Endothelial cell of umbilical vein (primary cell): ENCODE measurements around the gene CHAC2. TPM values are rescaled to one million over a fixed set of nuclear protein-coding genes. Genes with fewer than 3 reads are reported as not detected.

ENCODE experiments used
- BruUV-seq: library from RNA; stranded (reverse); fragments of 400-500 nt; replicated peaks from 2 replicates; lab custom pipeline; 2021; lab: Mats Ljungman, UMichigan
- CTCF ChIA-PET: fragments of 300-600, 350-600 bp; sonication (Branson Sonifier 250); formaldehyde crosslinking; loops from one replicate; lab custom pipeline; 2021; ENCODE audit warnings: antibody characterized with exemption, inconsistent platforms; lab: Charles Lee
- POLR2A ChIA-PET: fragments of 300-600, 350-600 bp; sonication (Branson Sonifier 250); formaldehyde crosslinking; loops from one replicate; lab custom pipeline; 2021; ENCODE audit warnings: antibody characterized with exemption, inconsistent platforms; lab: Charles Lee
- DNase-seq: peaks from one replicate; pipeline ENCODE4 v3.0.0-alpha.2; 2011; ENCODE audit warnings: low read depth, low spot score
- FAIRE-seq: peaks from 2 replicates; lab custom pipeline; 2011; peaks lifted over from hg19 to GRCh38; lab: Jason Lieb, UNC
- H2AFZ ChIP-seq: 2 replicates; pipeline ENCODE4 v1.6.0; 2012; ENCODE audit warnings: low read depth, low read length, control low read depth, inconsistent platforms
- H3K27ac ChIP-seq: 2 replicates; pipeline ENCODE4 v1.5.1; 2011; ENCODE audit warnings: low read depth, mild to moderate bottlenecking, control low read depth, low read length, moderate library complexity; ENCODE audit not compliant: insufficient read depth
- H3K27me3 ChIP-seq, 2 experiments: 2 replicates each; pipeline versions ENCODE4 v1.6.0 to v1.6.1; 2011; ENCODE audit warnings: low read length in 2 of 2, mixed read lengths in 1 of 2; ENCODE audit not compliant: control insufficient read depth in 2 of 2, insufficient read depth in 2 of 2
- H3K36me3 ChIP-seq, 2 experiments: 2 replicates in 1 of 2; 3 replicates in 1 of 2; pipeline ENCODE4 v1.5.1; 2011; ENCODE audit warnings: low read length in 2 of 2, mild to moderate bottlenecking in 1 of 2, moderate library complexity in 1 of 2; ENCODE audit not compliant: control insufficient read depth in 2 of 2, insufficient read depth in 2 of 2; ENCODE audit errors: extremely low read depth in 1 of 2
- H3K4me1 ChIP-seq: 3 replicates; pipeline ENCODE4 v1.5.1; 2011; ENCODE audit warnings: mild to moderate bottlenecking, low read length; ENCODE audit not compliant: control insufficient read depth, insufficient read depth; ENCODE audit errors: extremely low read depth
- H3K4me2 ChIP-seq: 2 replicates; pipeline ENCODE4 v1.6.1; 2011; ENCODE audit warnings: low read length, control low read depth, mixed read lengths; ENCODE audit not compliant: insufficient read depth
- H3K4me3 ChIP-seq, 3 experiments: fragments of 200-600 bp in 1 of 3; sonication (generic), shearing (Covaris generic) in 1 of 3; replicated peaks in 1 of 3; 2 replicates each; pipeline ENCODE4 v1.5.1; 2011 to 2016; ENCODE audit warnings: control low read depth in 3 of 3, low read length in 3 of 3, mild to moderate bottlenecking in 2 of 3, inconsistent platforms in 1 of 3, low read depth in 1 of 3, moderate library complexity in 1 of 3; ENCODE audit not compliant: insufficient read depth in 1 of 3
- H3K79me2 ChIP-seq: 2 replicates; pipeline ENCODE4 v1.6.0; 2012; ENCODE audit warnings: low read length, inconsistent platforms; ENCODE audit not compliant: control insufficient read depth, insufficient read depth
- H3K9ac ChIP-seq: replicated peaks from 2 replicates; pipeline ENCODE3; 2011; ENCODE audit warnings: low read length, control low read depth; ENCODE audit not compliant: insufficient read depth; ENCODE audit errors: extremely low read depth
- H3K9me1 ChIP-seq: replicated peaks from 3 replicates; pipeline ENCODE4 v1.6.0; 2011; ENCODE audit warnings: mild to moderate bottlenecking, low read length; ENCODE audit not compliant: control insufficient read depth, insufficient read depth; ENCODE audit errors: extremely low read depth
- H3K9me3 ChIP-seq: replicated peaks from 2 replicates; pipeline ENCODE4 v1.5.1; 2012; ENCODE audit warnings: low read length, inconsistent platforms; ENCODE audit not compliant: control insufficient read depth, insufficient read depth
- H4K20me1 ChIP-seq: replicated peaks from 2 replicates; pipeline ENCODE3; 2011; ENCODE audit warnings: mild to moderate bottlenecking, low read length; ENCODE audit not compliant: control insufficient read depth, insufficient read depth; ENCODE audit errors: extremely low read depth
- EZH2 ChIP-seq: IDR thresholded peaks from 2 replicates; pipeline ENCODE4 v1.6.1; 2012; ENCODE audit warnings: borderline replicate concordance, low read depth, mild to moderate bottlenecking, moderate library complexity, low read length, inconsistent platforms; ENCODE audit not compliant: severe bottlenecking
- FOS ChIP-seq: IDR thresholded peaks from 2 replicates; pipeline ENCODE4 v1.6.1; 2011; ENCODE audit warnings: mild to moderate bottlenecking, low read length, moderate library complexity, borderline replicate concordance; ENCODE audit not compliant: insufficient read depth
- GATA2 ChIP-seq: IDR thresholded peaks from 2 replicates; pipeline ENCODE4 v1.7.0; 2011; ENCODE audit warnings: low read depth, mild to moderate bottlenecking, moderate library complexity, mixed read lengths, low read length; ENCODE audit not compliant: insufficient read length, insufficient read depth
- JUN ChIP-seq: IDR thresholded peaks from 2 replicates; pipeline ENCODE4 v1.6.1; 2011; ENCODE audit warnings: borderline replicate concordance, low read depth; ENCODE audit not compliant: insufficient read length, insufficient read depth
- MYC ChIP-seq: IDR thresholded peaks from one replicate; pipeline ENCODE4 v1.6.1; 2011; ENCODE audit warnings: mild to moderate bottlenecking, low read depth, low read length
- POLR2A ChIP-seq: IDR thresholded peaks from 2 replicates; pipeline ENCODE4 v1.6.1; 2012; ENCODE audit warnings: low read depth, mild to moderate bottlenecking, control low read depth, low read length
- POLR2AphosphoS5 ChIP-seq: IDR thresholded peaks from 2 replicates; pipeline ENCODE4 v1.6.1; 2012; ENCODE audit warnings: low read depth, mild to moderate bottlenecking, control low read depth, low read length, moderate library complexity; ENCODE audit not compliant: insufficient read depth
- dilution Hi-C: fragments of 300-500 bp; cut with MboI; formaldehyde crosslinking; loops from one replicate; pipeline ENCODE4 v1.15.0; 2019; ENCODE audit warnings: low sequenced_read_pairs; ENCODE audit not compliant: extremely low pct_ligation_motif_present
- intact Hi-C: fragments of 100-400 bp; cut with micrococcal nuclease; formaldehyde crosslinking; loops from one replicate; pipeline ENCODE4 v1.10.0; 2022
- polyA plus RNA-seq, 4 experiments: library from polyadenylated mRNA; depleted of rRNA in 3 of 4; stranded (reverse) in 3 of 4; unstranded in 1 of 4; fragments of >200 nt; gene quantifications; 2 replicates each; pipeline versions ENCODE4 v1.2.1 to v1.2.3, GENCODE V29; 2011 to 2012; ENCODE audit warnings: missing spikeins in 1 of 4
- total RNA-seq: library from RNA; stranded (reverse); gene quantifications from 2 replicates; pipeline ENCODE4 v1.2.3, GENCODE V29; 2021
- TF ChIP-seq, protein P1 (sequence below), 2 donors: IDR thresholded peaks; 1 replicate in 1 of 2; 2 replicates in 1 of 2; pipeline ENCODE4 v1.5.1; 2011; ENCODE audit warnings: low read length in 2 of 2, mild to moderate bottlenecking in 2 of 2, moderate library complexity in 2 of 2, control low read depth in 1 of 2, inconsistent platforms in 1 of 2, low read depth in 1 of 2; ENCODE audit not compliant: insufficient read depth in 1 of 2; ENCODE audit errors: extremely low read depth in 1 of 2
- TF ChIP-seq, protein P2 (sequence below): IDR thresholded peaks from 2 replicates; pipeline ENCODE4 v1.6.1; 2011; ENCODE audit not compliant: insufficient read depth, insufficient read length

The CHAC2 gene
- total and polyA plus RNA-seq, 2 donors (not counting 3 experiments of a cell fraction or from before 2014, with no cell fraction given), result 3.4 to 8.3 TPM

DNA sequence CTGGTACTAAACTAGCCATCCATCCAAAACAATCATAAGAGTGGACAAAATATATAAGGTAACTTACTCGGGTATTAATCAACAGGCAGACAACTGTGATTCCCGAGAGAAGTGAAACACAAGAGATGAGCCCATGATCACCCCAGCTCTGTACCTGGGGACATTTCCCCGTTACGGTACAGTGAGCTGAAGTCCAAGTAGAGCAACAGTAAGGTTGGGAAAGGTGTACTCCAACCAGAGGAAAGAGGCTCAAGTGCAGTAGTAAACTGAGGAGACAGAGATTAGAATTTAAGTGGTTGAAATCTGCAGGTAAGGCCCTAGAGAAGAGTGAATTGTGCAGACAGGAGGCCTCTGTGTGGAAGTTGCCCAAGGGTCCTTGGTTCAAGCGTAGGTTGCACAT, 30.5 kb upstream of the CHAC2 start:
- H3K4me2 ChIP-seq, result no peak overlapping the region
- no TSS peak for BruUV-seq
- ChIA-PET CTCF (no interaction called here), POLR2A (no interaction called here)
- no peak overlapping the region for H3K9ac ChIP-seq
- H3K36me3 ChIP-seq, result no peaks in the 10 kb centered on the region
- H4K20me1 ChIP-seq, result no peaks in the 10 kb centered on the region
- DNase-seq (no peak), FAIRE-seq (no peak)
- intact Hi-C loops, result no loop called here
- no peaks in the 10 kb centered on the region for H3K9me3 ChIP-seq
- H2AFZ ChIP-seq, result no peak overlapping the region
- dilution Hi-C loops, result no loop called here
- no peak overlapping the region for H3K27ac ChIP-seq
- H3K79me2 ChIP-seq, result peaks cover 2% of the 10 kb centered on the region
- H3K4me3 ChIP-seq, result no peak overlapping the region
- H3K27me3 ChIP-seq, result no peaks in the 10 kb centered on the region
- H3K9me1 ChIP-seq, result peaks cover 2% of the 10 kb centered on the region
- TF ChIP-seq EZH2, result no peak
- TF ChIP-seq POLR2A, result no peak
- TF ChIP-seq, protein P1, sequence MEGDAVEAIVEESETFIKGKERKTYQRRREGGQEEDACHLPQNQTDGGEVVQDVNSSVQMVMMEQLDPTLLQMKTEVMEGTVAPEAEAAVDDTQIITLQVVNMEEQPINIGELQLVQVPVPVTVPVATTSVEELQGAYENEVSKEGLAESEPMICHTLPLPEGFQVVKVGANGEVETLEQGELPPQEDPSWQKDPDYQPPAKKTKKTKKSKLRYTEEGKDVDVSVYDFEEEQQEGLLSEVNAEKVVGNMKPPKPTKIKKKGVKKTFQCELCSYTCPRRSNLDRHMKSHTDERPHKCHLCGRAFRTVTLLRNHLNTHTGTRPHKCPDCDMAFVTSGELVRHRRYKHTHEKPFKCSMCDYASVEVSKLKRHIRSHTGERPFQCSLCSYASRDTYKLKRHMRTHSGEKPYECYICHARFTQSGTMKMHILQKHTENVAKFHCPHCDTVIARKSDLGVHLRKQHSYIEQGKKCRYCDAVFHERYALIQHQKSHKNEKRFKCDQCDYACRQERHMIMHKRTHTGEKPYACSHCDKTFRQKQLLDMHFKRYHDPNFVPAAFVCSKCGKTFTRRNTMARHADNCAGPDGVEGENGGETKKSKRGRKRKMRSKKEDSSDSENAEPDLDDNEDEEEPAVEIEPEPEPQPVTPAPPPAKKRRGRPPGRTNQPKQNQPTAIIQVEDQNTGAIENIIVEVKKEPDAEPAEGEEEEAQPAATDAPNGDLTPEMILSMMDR (IDR thresholded peaks at IDR 0.05; ENCODE audit: extremely low read depth in 1 of 2, insufficient read depth in 1 of 2, low read depth in 1 of 2, low read length in 2 of 2), result no peak
- H3K4me1 ChIP-seq, result peaks cover 4% of the 10 kb centered on the region

DNA sequence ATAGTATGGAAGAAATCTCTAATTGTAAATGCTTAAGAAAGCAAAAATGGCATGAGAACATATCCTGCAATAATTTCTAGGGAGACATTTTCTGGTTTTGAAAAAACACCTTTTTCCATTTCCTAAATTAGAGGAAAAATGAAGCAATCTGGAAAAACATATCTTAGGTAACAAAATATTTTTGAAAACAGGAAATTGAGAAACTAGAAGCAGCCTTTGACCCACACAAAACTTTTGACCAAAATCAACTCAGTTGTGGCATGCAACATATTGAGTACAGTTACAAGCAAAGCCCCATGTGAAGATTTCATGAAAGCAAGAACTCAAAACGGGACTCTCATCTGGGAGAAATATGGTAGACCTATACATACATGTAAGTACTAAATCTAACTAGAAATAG, 28.6 kb upstream of the CHAC2 start:
- TF ChIP-seq, protein P2, sequence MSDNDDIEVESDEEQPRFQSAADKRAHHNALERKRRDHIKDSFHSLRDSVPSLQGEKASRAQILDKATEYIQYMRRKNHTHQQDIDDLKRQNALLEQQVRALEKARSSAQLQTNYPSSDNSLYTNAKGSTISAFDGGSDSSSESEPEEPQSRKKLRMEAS, result no peak
- TF ChIP-seq GATA2 (no peak), JUN (no peak), FOS (no peak), POLR2AphosphoS5 (no peak), POLR2A (no peak), MYC (no peak), EZH2 (no peak)
- TF ChIP-seq, protein P1 (IDR thresholded peaks at IDR 0.05; ENCODE audit: extremely low read depth in 1 of 2, insufficient read depth in 1 of 2, low read depth in 1 of 2, low read length in 2 of 2), result no peak
- H3K4me1 ChIP-seq, result peaks cover 13% of the 10 kb centered on the region
- POLR2A ChIA-PET, result no interaction called here
- H3K4me2 ChIP-seq, result no peak overlapping the region
- CTCF ChIA-PET, result interaction anchor here (0.8 to 1.8 kb wide), 2 partner anchors 29 to 316 kb away, joined by 3 to 7 read pairs; no protein-coding TSS in a partner anchor
- H3K9me3 ChIP-seq, result no peaks in the 10 kb centered on the region
- no peaks in the 10 kb centered on the region for H3K27me3 ChIP-seq
- FAIRE-seq, result no peak
- H3K27ac ChIP-seq, result no peak overlapping the region
- H3K9ac ChIP-seq, result no peak overlapping the region
- dilution Hi-C loops (no loop called here), intact Hi-C loops (no loop called here)
- no peaks in the 10 kb centered on the region for H3K36me3 ChIP-seq
- no peak for DNase-seq
- H4K20me1 ChIP-seq, result no peaks in the 10 kb centered on the region
- peaks cover 2% of the 10 kb centered on the region for H3K79me2 ChIP-seq
- peaks cover 2% of the 10 kb centered on the region for H3K9me1 ChIP-seq
- no TSS peak for BruUV-seq
- no peak overlapping the region for H3K4me3 ChIP-seq
- H2AFZ ChIP-seq, result no peak overlapping the region
